Measurements from ENCODE around the gene LIF. TPM values are rescaled to one million over a fixed set of nuclear protein-coding genes. Genes with fewer than 3 reads are reported as not detected.

Gene LIF
- polyA plus RNA-seq, 1 donor (not counting 4 experiments of a cell fraction or from before 2014, with no cell fraction given): 3.1 TPM

DNA sequence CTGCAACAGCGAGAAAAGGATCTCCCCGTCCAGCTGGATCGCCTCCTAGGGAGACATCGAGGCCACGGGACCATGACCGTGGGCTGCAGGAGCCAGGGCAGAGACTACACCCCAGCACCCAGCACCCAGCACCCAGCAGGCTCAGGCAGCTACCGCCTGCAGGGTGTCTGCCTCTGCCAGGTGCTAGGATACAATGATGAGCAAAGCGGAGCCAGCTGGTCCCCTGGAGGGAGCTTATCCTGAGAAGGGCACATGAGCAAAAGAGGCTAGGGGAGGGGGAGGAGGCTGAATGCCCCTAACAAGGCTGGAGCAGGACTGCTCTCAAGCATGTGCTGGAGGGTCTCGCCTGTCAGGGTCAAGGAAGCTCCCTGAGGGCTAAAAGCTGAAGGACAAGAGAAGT, 47.5 kb upstream of the LIF start:
- Histone ChIP-seq H3K9me3 (ENCODE audit: control insufficient read depth, low read depth, low read length) (no peaks in the 10 kb centered on the region), H3K9ac (ENCODE audit: control insufficient read depth, extremely low read depth, insufficient read depth, low read length) (no peak overlapping the region), H3K79me2 (ENCODE audit: control insufficient read depth, insufficient read depth, low read length) (no peaks in the 10 kb centered on the region), H3K27ac (ENCODE audit: control insufficient read depth, insufficient read depth, low read length) (no peak overlapping the region), H3K4me2 (ENCODE audit: control insufficient read depth, extremely low read depth, insufficient read depth, low read depth, low read length) (no peak overlapping the region), H3K27me3 (ENCODE audit: control insufficient read depth, extremely low read depth, insufficient read depth, low read length) (no peaks in the 10 kb centered on the region), H3K4me3 (ENCODE audit: control insufficient read depth in 2 of 3, extremely low read depth in 1 of 3, insufficient read depth in 2 of 3, low read depth in 1 of 3, low read length in 3 of 3) (no peak overlapping the region), H3K9me1 (ENCODE audit: control insufficient read depth, extremely low read depth, insufficient read depth, low read length) (no peaks in the 10 kb centered on the region), H3K36me3 (ENCODE audit: control insufficient read depth in 2 of 2, extremely low read depth in 1 of 2, insufficient read depth in 2 of 2, low read length in 2 of 2) (peaks cover 39 to 41% of the 10 kb centered on the region in 2 experiments), H3K4me1 (ENCODE audit: control insufficient read depth, extremely low read depth, insufficient read depth, low read length) (peaks cover 32% of the 10 kb centered on the region), H2AFZ (ENCODE audit: control insufficient read depth, low read length) (no peak overlapping the region), H4K20me1 (ENCODE audit: control insufficient read depth, extremely low read depth, insufficient read depth, low read length) (peaks cover 4% of the 10 kb centered on the region)
- dilution Hi-C loops (cut with MboI; ENCODE audit: extremely low pct_ligation_motif_present, low sequenced_read_pairs): no loop called here
- no peak for TF ChIP-seq EZH2 (IDR thresholded peaks at IDR 0.05; ENCODE audit: low read length)
- TF ChIP-seq, protein P1, sequence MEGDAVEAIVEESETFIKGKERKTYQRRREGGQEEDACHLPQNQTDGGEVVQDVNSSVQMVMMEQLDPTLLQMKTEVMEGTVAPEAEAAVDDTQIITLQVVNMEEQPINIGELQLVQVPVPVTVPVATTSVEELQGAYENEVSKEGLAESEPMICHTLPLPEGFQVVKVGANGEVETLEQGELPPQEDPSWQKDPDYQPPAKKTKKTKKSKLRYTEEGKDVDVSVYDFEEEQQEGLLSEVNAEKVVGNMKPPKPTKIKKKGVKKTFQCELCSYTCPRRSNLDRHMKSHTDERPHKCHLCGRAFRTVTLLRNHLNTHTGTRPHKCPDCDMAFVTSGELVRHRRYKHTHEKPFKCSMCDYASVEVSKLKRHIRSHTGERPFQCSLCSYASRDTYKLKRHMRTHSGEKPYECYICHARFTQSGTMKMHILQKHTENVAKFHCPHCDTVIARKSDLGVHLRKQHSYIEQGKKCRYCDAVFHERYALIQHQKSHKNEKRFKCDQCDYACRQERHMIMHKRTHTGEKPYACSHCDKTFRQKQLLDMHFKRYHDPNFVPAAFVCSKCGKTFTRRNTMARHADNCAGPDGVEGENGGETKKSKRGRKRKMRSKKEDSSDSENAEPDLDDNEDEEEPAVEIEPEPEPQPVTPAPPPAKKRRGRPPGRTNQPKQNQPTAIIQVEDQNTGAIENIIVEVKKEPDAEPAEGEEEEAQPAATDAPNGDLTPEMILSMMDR (optimal IDR thresholded peaks at IDR 0.05 in 1 of 3, IDR thresholded peaks at IDR 0.05 in 1 of 3, conservative IDR thresholded peaks at IDR 0.05 in 1 of 3; ENCODE audit: extremely low read depth in 1 of 3, insufficient read depth in 2 of 3, low read length in 3 of 3): no peak
- no peak for DNase-seq (ENCODE audit: low read depth, low spot score)
- FAIRE-seq: no peak

GRCh38 chr22:30293026-30293425, 46.5 kb upstream of the LIF start:
- no peak for TF ChIP-seq EZH2 (IDR thresholded peaks at IDR 0.05; ENCODE audit: low read length)
- TF ChIP-seq, protein P1 (optimal IDR thresholded peaks at IDR 0.05 in 1 of 3, IDR thresholded peaks at IDR 0.05 in 1 of 3, conservative IDR thresholded peaks at IDR 0.05 in 1 of 3; ENCODE audit: extremely low read depth in 1 of 3, insufficient read depth in 2 of 3, low read length in 3 of 3): no peak
- H4K20me1 ChIP-seq (ENCODE audit: control insufficient read depth, extremely low read depth, insufficient read depth, low read length): no peaks in the 10 kb centered on the region
- no peaks in the 10 kb centered on the region for H3K79me2 ChIP-seq (ENCODE audit: control insufficient read depth, insufficient read depth, low read length)
- peaks cover 35 to 37% of the 10 kb centered on the region in 2 experiments for H3K36me3 ChIP-seq (ENCODE audit: control insufficient read depth in 2 of 2, extremely low read depth in 1 of 2, insufficient read depth in 2 of 2, low read length in 2 of 2)
- no peak overlapping the region for H3K27ac ChIP-seq (ENCODE audit: control insufficient read depth, insufficient read depth, low read length)
- DNase-seq (ENCODE audit: low read depth, low spot score): no peak
- no peaks in the 10 kb centered on the region for H3K9me3 ChIP-seq (ENCODE audit: control insufficient read depth, low read depth, low read length)
- no peak overlapping the region for H3K9ac ChIP-seq (ENCODE audit: control insufficient read depth, extremely low read depth, insufficient read depth, low read length)
- H3K27me3 ChIP-seq (ENCODE audit: control insufficient read depth, extremely low read depth, insufficient read depth, low read length): no peaks in the 10 kb centered on the region
- FAIRE-seq: no peak
- no peak overlapping the region for H3K4me3 ChIP-seq (ENCODE audit: control insufficient read depth in 2 of 3, extremely low read depth in 1 of 3, insufficient read depth in 2 of 3, low read depth in 1 of 3, low read length in 3 of 3)
- H3K4me1 ChIP-seq (ENCODE audit: control insufficient read depth, extremely low read depth, insufficient read depth, low read length): peaks cover 27% of the 10 kb centered on the region
- no peak overlapping the region for H2AFZ ChIP-seq (ENCODE audit: control insufficient read depth, low read length)
- no peak overlapping the region for H3K4me2 ChIP-seq (ENCODE audit: control insufficient read depth, extremely low read depth, insufficient read depth, low read depth, low read length)
- dilution Hi-C loops (cut with MboI; ENCODE audit: extremely low pct_ligation_motif_present, low sequenced_read_pairs): no loop called here
- H3K9me1 ChIP-seq (ENCODE audit: control insufficient read depth, extremely low read depth, insufficient read depth, low read length): no peaks in the 10 kb centered on the region
